Mammary epithelial cell (primary cell): ENCODE results near the gene KIAA1671.

Source experiments
- CTCF ChIP-seq, 2 donors: IDR thresholded peaks in 1 of 2; conservative IDR thresholded peaks in 1 of 2; 2 replicates each; pipeline ENCODE4 v1.5.1; 2011 to 2012; ENCODE audit warnings: inconsistent platforms in 2 of 2, low read length in 2 of 2, mild to moderate bottlenecking in 2 of 2, control low read depth in 1 of 2, low read depth in 1 of 2; ENCODE audit not compliant: insufficient read depth in 1 of 2; ENCODE audit errors: extremely low read depth in 1 of 2
- EZH2 ChIP-seq: IDR thresholded peaks from 2 replicates; pipeline ENCODE4 v1.6.1; 2012; ENCODE audit warnings: low read length, inconsistent platforms, borderline replicate concordance

- no peak for TF ChIP-seq EZH2
- no peak for TF ChIP-seq CTCF (conservative IDR thresholded peaks at IDR 0.05 in 1 of 2, IDR thresholded peaks at IDR 0.05 in 1 of 2; ENCODE audit: extremely low read depth in 1 of 2, insufficient read depth in 1 of 2, low read depth in 1 of 2, low read length in 2 of 2)
These were observed 118.4 kb downstream of the KIAA1671 start for GRCh38 chr22:25070956-25071355.
